Keratinocyte (primary cell): ENCODE measurements around the gene CLDN20. TPM values are rescaled to one million over a fixed set of nuclear protein-coding genes. Genes with fewer than 3 reads are reported as not detected.

Experiments used
- DNase-seq: peaks from one replicate; pipeline ENCODE4 v3.0.0-alpha.2; 2011; ENCODE audit warnings: low read depth, missing footprints, low spot score
- FAIRE-seq: peaks from 2 replicates; lab custom pipeline; 2011; peaks lifted over from hg19 to GRCh38; lab: Jason Lieb, UNC
- H2AFZ ChIP-seq: 2 replicates; pipeline ENCODE4 v1.6.0; 2012; ENCODE audit warnings: low read length, control low read depth, inconsistent platforms; ENCODE audit not compliant: control insufficient read depth
- H3K27ac ChIP-seq: 2 replicates; pipeline ENCODE4 v1.5.1; 2011; ENCODE audit warnings: low read length; ENCODE audit not compliant: control insufficient read depth, insufficient read depth
- H3K27me3 ChIP-seq: 3 replicates; pipeline ENCODE4 v1.6.0; 2011; ENCODE audit warnings: low read length; ENCODE audit not compliant: control insufficient read depth, insufficient read depth; ENCODE audit errors: extremely low read depth
- H3K36me3 ChIP-seq, 2 experiments: 2 replicates in 1 of 2; 3 replicates in 1 of 2; pipeline ENCODE4 v1.5.1; 2011; ENCODE audit warnings: low read length in 2 of 2, mild to moderate bottlenecking in 1 of 2; ENCODE audit not compliant: control insufficient read depth in 2 of 2, insufficient read depth in 2 of 2; ENCODE audit errors: extremely low read depth in 1 of 2
- H3K4me1 ChIP-seq: 3 replicates; pipeline ENCODE4 v1.5.1; 2011; ENCODE audit warnings: low read length; ENCODE audit not compliant: control insufficient read depth, insufficient read depth; ENCODE audit errors: extremely low read depth
- H3K4me2 ChIP-seq: 3 replicates; pipeline ENCODE4 v1.6.0; 2011; ENCODE audit warnings: low read depth, low read length; ENCODE audit not compliant: control insufficient read depth, insufficient read depth; ENCODE audit errors: extremely low read depth
- H3K4me3 ChIP-seq, 3 experiments: fragments of 200-600 bp in 1 of 3; sonication (generic) in 1 of 3; 2 replicates in 2 of 3; 3 replicates in 1 of 3; pipeline ENCODE4 v1.5.1; 2011 to 2016; ENCODE audit warnings: low read length in 3 of 3, mild to moderate bottlenecking in 3 of 3, control low read depth in 2 of 3, inconsistent platforms in 1 of 3, low read depth in 1 of 3, mixed read lengths in 1 of 3, mixed run types in 1 of 3, moderate library complexity in 1 of 3; ENCODE audit not compliant: control insufficient read depth in 2 of 3, insufficient read depth in 2 of 3; ENCODE audit errors: extremely low read depth in 1 of 3
- H3K79me2 ChIP-seq: 2 replicates; pipeline ENCODE4 v1.6.0; 2012; ENCODE audit warnings: low read length; ENCODE audit not compliant: control insufficient read depth, insufficient read depth
- H3K9ac ChIP-seq: 3 replicates; pipeline ENCODE4 v1.6.0; 2011; ENCODE audit warnings: low read length; ENCODE audit not compliant: control insufficient read depth, insufficient read depth; ENCODE audit errors: extremely low read depth
- H3K9me1 ChIP-seq: 3 replicates; pipeline ENCODE4 v1.6.0; 2011; ENCODE audit warnings: low read length; ENCODE audit not compliant: control insufficient read depth, insufficient read depth; ENCODE audit errors: extremely low read depth
- H3K9me3 ChIP-seq: 2 replicates; pipeline ENCODE4 v1.5.1; 2012; ENCODE audit warnings: low read depth, low read length; ENCODE audit not compliant: control insufficient read depth
- H4K20me1 ChIP-seq: 3 replicates; pipeline ENCODE4 v1.6.0; 2011; ENCODE audit warnings: low read length; ENCODE audit not compliant: control insufficient read depth, insufficient read depth; ENCODE audit errors: extremely low read depth
- EZH2 ChIP-seq: IDR thresholded peaks from one replicate; pipeline ENCODE4 v1.6.1; 2012; ENCODE audit warnings: inconsistent platforms, mild to moderate bottlenecking, low read length, moderate library complexity
- dilution Hi-C: fragments of 300-500 bp; cut with MboI; formaldehyde crosslinking; loops from one replicate; pipeline ENCODE4 v1.7.0; 2020; ENCODE audit warnings: low sequenced_read_pairs; ENCODE audit not compliant: extremely low pct_ligation_motif_present
- polyA plus RNA-seq, 5 experiments: library from polyadenylated mRNA; depleted of rRNA in 3 of 5; stranded (reverse) in 3 of 5; stranded (forward) in 1 of 5; unstranded in 1 of 5; fragments of >200 nt; gene quantifications; 1 replicate in 1 of 5; 2 replicates in 3 of 5; 3 replicates in 1 of 5; pipeline versions ENCODE4 v1.2.1 to v1.2.3, GENCODE V29; 2011 to 2012; ENCODE audit warnings: missing spikeins in 2 of 5, low read depth in 1 of 5, low replicate concordance in 1 of 5
- TF ChIP-seq, protein P1 (sequence below), 3 experiments: IDR thresholded peaks in 1 of 3; conservative IDR thresholded peaks in 1 of 3; optimal IDR thresholded peaks in 1 of 3; 2 replicates in 2 of 3; 3 replicates in 1 of 3; pipeline versions ENCODE3 to v1.5.1; 2011; ENCODE audit warnings: low read length in 3 of 3, mild to moderate bottlenecking in 3 of 3, moderate library complexity in 2 of 3, control low read depth in 1 of 3, inconsistent platforms in 1 of 3; ENCODE audit not compliant: insufficient read depth in 2 of 3; ENCODE audit errors: extremely low read depth in 1 of 3

CLDN20 gene
- polyA plus RNA-seq, 1 donor (not counting 4 experiments of a cell fraction or from before 2014, with no cell fraction given) = 0.09 TPM

GRCh38 chr6:155247618-155248007 is 16.2 kb upstream of the CLDN20 start:
- Histone ChIP-seq H3K27ac (peak overlapping the region; percentile 62), H3K36me3 (peaks cover 4 to 9% of the 10 kb centered on the region in 2 experiments), H4K20me1 (no peaks in the 10 kb centered on the region), H3K9ac (peak overlapping the region; percentile 71), H3K79me2 (no peaks in the 10 kb centered on the region), H3K9me3 (no peaks in the 10 kb centered on the region), H3K9me1 (no peaks in the 10 kb centered on the region), H3K4me2 (peak overlapping the region; percentile 65), H3K27me3 (no peaks in the 10 kb centered on the region), H3K4me1 (peaks cover 13% of the 10 kb centered on the region), H3K4me3 (peak overlapping the region in 2 of 3 experiments; percentile 12 to 40), H2AFZ (no peak overlapping the region)
- DNase-seq (no peak), FAIRE-seq (peak; percentile 69)
- dilution Hi-C loops = no loop called here
- TF ChIP-seq EZH2 = no peak
- TF ChIP-seq, protein P1, sequence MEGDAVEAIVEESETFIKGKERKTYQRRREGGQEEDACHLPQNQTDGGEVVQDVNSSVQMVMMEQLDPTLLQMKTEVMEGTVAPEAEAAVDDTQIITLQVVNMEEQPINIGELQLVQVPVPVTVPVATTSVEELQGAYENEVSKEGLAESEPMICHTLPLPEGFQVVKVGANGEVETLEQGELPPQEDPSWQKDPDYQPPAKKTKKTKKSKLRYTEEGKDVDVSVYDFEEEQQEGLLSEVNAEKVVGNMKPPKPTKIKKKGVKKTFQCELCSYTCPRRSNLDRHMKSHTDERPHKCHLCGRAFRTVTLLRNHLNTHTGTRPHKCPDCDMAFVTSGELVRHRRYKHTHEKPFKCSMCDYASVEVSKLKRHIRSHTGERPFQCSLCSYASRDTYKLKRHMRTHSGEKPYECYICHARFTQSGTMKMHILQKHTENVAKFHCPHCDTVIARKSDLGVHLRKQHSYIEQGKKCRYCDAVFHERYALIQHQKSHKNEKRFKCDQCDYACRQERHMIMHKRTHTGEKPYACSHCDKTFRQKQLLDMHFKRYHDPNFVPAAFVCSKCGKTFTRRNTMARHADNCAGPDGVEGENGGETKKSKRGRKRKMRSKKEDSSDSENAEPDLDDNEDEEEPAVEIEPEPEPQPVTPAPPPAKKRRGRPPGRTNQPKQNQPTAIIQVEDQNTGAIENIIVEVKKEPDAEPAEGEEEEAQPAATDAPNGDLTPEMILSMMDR (optimal IDR thresholded peaks at IDR 0.05 in 1 of 3, IDR thresholded peaks at IDR 0.05 in 1 of 3, conservative IDR thresholded peaks at IDR 0.05 in 1 of 3; ENCODE audit: extremely low read depth in 1 of 3, insufficient read depth in 2 of 3, low read length in 3 of 3) = no peak

DNA sequence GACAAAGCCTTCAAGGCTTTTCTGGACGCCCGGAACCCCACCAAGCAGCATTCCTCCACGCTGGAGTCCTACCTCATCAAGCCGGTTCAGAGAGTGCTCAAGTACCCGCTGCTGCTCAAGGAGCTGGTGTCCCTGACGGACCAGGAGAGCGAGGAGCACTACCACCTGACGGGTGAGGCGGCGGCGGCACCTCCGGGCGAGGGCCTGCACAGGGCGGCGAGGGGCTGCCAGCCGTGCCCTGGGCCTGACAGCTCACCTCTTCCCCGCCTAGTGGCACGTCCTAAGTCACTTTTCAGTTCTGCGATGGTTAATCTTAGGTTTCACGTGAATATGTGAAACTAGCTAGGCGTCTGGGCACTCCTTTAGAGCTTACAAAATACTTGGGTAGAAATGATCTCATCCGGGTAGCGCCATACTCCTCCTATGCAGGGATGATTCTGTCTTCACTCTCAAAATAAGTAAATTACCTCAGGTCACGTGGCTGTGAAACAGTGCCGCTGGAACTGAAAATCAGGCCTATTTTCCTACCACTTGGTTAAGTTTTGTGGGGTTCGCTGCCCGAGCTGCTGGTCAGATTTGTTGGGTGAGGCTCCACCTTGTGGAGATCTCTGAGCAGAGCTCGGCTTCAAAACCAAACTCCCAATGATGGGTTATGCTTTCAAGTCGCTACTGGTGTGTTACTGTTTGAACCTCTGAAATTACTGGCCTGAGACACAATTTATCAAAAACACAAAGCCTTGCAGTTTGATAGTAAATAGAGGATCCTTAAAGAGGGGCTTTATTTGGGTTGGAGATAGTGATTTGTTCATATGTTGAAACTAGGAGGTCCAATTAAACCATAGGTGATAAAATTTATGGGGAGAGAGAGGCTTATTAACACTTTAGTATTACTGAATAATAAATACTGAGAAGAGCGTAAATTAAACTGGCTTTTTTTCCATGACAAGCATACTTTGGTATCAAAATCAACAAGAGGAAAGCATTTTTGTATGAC is 15.5 kb upstream of the CLDN20 start:
- H3K9ac ChIP-seq = peak overlapping the region; percentile 71
- H3K36me3 ChIP-seq = peaks cover 4 to 9% of the 10 kb centered on the region in 2 experiments
- peak overlapping the region; percentile 62 for H3K27ac ChIP-seq
- no peaks in the 10 kb centered on the region for H3K9me1 ChIP-seq
- no peak for TF ChIP-seq EZH2
- TF ChIP-seq, protein P1 (optimal IDR thresholded peaks at IDR 0.05 in 1 of 3, IDR thresholded peaks at IDR 0.05 in 1 of 3, conservative IDR thresholded peaks at IDR 0.05 in 1 of 3; ENCODE audit: extremely low read depth in 1 of 3, insufficient read depth in 2 of 3, low read length in 3 of 3) = peak; percentile 75 to 80 (median 76)
- no peaks in the 10 kb centered on the region for H4K20me1 ChIP-seq
- peaks cover 13% of the 10 kb centered on the region for H3K4me1 ChIP-seq
- no peak for DNase-seq
- H3K9me3 ChIP-seq = no peaks in the 10 kb centered on the region
- peak overlapping the region in 1 of 3 experiments; percentile 40 for H3K4me3 ChIP-seq
- no peak overlapping the region for H2AFZ ChIP-seq
- no peaks in the 10 kb centered on the region for H3K27me3 ChIP-seq
- FAIRE-seq = peak; percentile 74
- dilution Hi-C loops = no loop called here
- H3K4me2 ChIP-seq = peak overlapping the region; percentile 65
- H3K79me2 ChIP-seq = no peaks in the 10 kb centered on the region
